ENCODE measurements around the gene COQ10A.

GRCh38 chr12:56257071-56257470, 9.7 kb upstream of the COQ10A start:
- TF ChIP-seq POLR2A (IDR thresholded peaks at IDR 0.05; ENCODE audit: low read depth, low read length) (no peak), CTCF (IDR thresholded peaks at IDR 0.05 in 2 of 3, conservative IDR thresholded peaks at IDR 0.05 in 1 of 3; ENCODE audit: control insufficient read depth in 2 of 3, extremely low read depth in 1 of 3, insufficient read depth in 1 of 3, low read depth in 3 of 3, low read length in 3 of 3) (no peak), POU2F2 (IDR thresholded peaks at IDR 0.05; ENCODE audit: borderline replicate concordance, low read depth, low read length) (no peak), GABPA (IDR thresholded peaks at IDR 0.05; ENCODE audit: low read depth) (no peak), CREB1 (IDR thresholded peaks at IDR 0.05; ENCODE audit: low read depth) (no peak), MXI1 (IDR thresholded peaks at IDR 0.05; ENCODE audit: low read depth, low read length) (no peak), EZH2 (IDR thresholded peaks at IDR 0.05; ENCODE audit: borderline replicate concordance, control insufficient read depth, low read depth, low read length) (no peak), POLR2AphosphoS5 (IDR thresholded peaks at IDR 0.05; ENCODE audit: low read length) (no peak)
- TF ChIP-seq, protein P1, sequence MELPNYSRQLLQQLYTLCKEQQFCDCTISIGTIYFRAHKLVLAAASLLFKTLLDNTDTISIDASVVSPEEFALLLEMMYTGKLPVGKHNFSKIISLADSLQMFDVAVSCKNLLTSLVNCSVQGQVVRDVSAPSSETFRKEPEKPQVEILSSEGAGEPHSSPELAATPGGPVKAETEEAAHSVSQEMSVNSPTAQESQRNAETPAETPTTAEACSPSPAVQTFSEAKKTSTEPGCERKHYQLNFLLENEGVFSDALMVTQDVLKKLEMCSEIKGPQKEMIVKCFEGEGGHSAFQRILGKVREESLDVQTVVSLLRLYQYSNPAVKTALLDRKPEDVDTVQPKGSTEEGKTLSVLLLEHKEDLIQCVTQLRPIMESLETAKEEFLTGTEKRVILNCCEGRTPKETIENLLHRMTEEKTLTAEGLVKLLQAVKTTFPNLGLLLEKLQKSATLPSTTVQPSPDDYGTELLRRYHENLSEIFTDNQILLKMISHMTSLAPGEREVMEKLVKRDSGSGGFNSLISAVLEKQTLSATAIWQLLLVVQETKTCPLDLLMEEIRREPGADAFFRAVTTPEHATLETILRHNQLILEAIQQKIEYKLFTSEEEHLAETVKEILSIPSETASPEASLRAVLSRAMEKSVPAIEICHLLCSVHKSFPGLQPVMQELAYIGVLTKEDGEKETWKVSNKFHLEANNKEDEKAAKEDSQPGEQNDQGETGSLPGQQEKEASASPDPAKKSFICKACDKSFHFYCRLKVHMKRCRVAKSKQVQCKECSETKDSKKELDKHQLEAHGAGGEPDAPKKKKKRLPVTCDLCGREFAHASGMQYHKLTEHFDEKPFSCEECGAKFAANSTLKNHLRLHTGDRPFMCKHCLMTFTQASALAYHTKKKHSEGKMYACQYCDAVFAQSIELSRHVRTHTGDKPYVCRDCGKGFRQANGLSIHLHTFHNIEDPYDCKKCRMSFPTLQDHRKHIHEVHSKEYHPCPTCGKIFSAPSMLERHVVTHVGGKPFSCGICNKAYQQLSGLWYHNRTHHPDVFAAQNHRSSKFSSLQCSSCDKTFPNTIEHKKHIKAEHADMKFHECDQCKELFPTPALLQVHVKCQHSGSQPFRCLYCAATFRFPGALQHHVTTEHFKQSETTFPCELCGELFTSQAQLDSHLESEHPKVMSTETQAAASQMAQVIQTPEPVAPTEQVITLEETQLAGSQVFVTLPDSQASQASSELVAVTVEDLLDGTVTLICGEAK (IDR thresholded peaks at IDR 0.05; ENCODE audit: borderline replicate concordance), result no peak
- TF ChIP-seq, protein P2, sequence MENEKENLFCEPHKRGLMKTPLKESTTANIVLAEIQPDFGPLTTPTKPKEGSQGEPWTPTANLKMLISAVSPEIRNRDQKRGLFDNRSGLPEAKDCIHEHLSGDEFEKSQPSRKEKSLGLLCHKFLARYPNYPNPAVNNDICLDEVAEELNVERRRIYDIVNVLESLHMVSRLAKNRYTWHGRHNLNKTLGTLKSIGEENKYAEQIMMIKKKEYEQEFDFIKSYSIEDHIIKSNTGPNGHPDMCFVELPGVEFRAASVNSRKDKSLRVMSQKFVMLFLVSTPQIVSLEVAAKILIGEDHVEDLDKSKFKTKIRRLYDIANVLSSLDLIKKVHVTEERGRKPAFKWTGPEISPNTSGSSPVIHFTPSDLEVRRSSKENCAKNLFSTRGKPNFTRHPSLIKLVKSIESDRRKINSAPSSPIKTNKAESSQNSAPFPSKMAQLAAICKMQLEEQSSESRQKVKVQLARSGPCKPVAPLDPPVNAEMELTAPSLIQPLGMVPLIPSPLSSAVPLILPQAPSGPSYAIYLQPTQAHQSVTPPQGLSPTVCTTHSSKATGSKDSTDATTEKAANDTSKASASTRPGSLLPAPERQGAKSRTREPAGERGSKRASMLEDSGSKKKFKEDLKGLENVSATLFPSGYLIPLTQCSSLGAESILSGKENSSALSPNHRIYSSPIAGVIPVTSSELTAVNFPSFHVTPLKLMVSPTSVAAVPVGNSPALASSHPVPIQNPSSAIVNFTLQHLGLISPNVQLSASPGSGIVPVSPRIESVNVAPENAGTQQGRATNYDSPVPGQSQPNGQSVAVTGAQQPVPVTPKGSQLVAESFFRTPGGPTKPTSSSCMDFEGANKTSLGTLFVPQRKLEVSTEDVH (IDR thresholded peaks at IDR 0.05; ENCODE audit: low read depth, partially characterized antibody), result no peak
